HepG2 (cell line): ENCODE data around the gene RYR2.

Source experiments
- JUND ChIP-seq: sonication (generic); formaldehyde crosslinking; IDR thresholded peaks from 2 replicates; pipeline ENCODE4 v1.8.0; 2022; ENCODE audit warnings: mild to moderate bottlenecking, missing genetic modification reagents
- KAT2B ChIP-seq: fragments of 150-350 bp; IDR thresholded peaks from 2 replicates; pipeline ENCODE4 v1.6.1; 2014; ENCODE audit warnings: low read depth, low read length, borderline replicate concordance
- POLR2A ChIP-seq, 2 experiments: IDR thresholded peaks; 2 replicates each; pipeline ENCODE4 v1.6.1; 2011; ENCODE audit warnings: low read depth in 2 of 2, low read length in 2 of 2, mild to moderate bottlenecking in 1 of 2, moderate library complexity in 1 of 2; ENCODE audit not compliant: insufficient read depth in 1 of 2
- RXRA ChIP-seq: sonication (generic); formaldehyde crosslinking; IDR thresholded peaks from 2 replicates; pipeline ENCODE4 v1.5.1; 2020; ENCODE audit warnings: missing genetic modification reagents
- SMC3 ChIP-seq: IDR thresholded peaks from 2 replicates; pipeline ENCODE4 v1.6.1; 2011; ENCODE audit warnings: low read length, improper control_type of control experiment
- SNAPC5 ChIP-seq: sonication (generic); formaldehyde crosslinking; IDR thresholded peaks from 2 replicates; pipeline ENCODE4 v1.8.1; 2023; ENCODE audit warnings: mild to moderate bottlenecking, missing genetic modification reagents, borderline replicate concordance
- SUZ12 ChIP-seq: fragments of 150-350 bp; IDR thresholded peaks from 2 replicates; pipeline ENCODE4 v1.6.1; 2014; ENCODE audit warnings: low read depth, low read length
- ZNF335 ChIP-seq: sonication (generic); formaldehyde crosslinking; IDR thresholded peaks from 2 replicates; pipeline ENCODE4 v1.4.0; 2020; ENCODE audit warnings: missing genetic modification reagents
- TF ChIP-seq, protein P1 (sequence below): IDR thresholded peaks from 2 replicates; pipeline ENCODE4 v1.6.1; 2012; ENCODE audit warnings: low read length, improper control_type of control experiment

- TF ChIP-seq SNAPC5 (CRISPR knock-in tag) (no peak), RXRA (CRISPR knock-in tag) (no peak), JUND (CRISPR knock-in tag) (no peak), ZNF335 (CRISPR knock-in tag) (no peak), KAT2B (no peak), SMC3 (no peak), POLR2A (IDR thresholded peaks at IDR 0.05; ENCODE audit: insufficient read depth in 1 of 2, low read depth in 2 of 2, low read length in 2 of 2) (no peak), SUZ12 (no peak)
- TF ChIP-seq, protein P1, sequence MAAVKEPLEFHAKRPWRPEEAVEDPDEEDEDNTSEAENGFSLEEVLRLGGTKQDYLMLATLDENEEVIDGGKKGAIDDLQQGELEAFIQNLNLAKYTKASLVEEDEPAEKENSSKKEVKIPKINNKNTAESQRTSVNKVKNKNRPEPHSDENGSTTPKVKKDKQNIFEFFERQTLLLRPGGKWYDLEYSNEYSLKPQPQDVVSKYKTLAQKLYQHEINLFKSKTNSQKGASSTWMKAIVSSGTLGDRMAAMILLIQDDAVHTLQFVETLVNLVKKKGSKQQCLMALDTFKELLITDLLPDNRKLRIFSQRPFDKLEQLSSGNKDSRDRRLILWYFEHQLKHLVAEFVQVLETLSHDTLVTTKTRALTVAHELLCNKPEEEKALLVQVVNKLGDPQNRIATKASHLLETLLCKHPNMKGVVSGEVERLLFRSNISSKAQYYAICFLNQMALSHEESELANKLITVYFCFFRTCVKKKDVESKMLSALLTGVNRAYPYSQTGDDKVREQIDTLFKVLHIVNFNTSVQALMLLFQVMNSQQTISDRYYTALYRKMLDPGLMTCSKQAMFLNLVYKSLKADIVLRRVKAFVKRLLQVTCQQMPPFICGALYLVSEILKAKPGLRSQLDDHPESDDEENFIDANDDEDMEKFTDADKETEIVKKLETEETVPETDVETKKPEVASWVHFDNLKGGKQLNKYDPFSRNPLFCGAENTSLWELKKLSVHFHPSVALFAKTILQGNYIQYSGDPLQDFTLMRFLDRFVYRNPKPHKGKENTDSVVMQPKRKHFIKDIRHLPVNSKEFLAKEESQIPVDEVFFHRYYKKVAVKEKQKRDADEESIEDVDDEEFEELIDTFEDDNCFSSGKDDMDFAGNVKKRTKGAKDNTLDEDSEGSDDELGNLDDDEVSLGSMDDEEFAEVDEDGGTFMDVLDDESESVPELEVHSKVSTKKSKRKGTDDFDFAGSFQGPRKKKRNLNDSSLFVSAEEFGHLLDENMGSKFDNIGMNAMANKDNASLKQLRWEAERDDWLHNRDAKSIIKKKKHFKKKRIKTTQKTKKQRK = no peak
Measured at GRCh38 chr1:237428809-237429208, 386.8 kb downstream of the RYR2 start.
